Duodenal mucosa (tissue), 2 donors: Measurements from ENCODE around the gene CLRN2.

ENCODE experiments used
- H3K27ac ChIP-seq: one replicate; pipeline ENCODE4 v1.7.0; 2013; ENCODE audit warnings: low read depth, low read length
- H3K27me3 ChIP-seq, 2 donors: one replicate each; pipeline ENCODE4 v1.7.0; 2013; ENCODE audit warnings: low read length in 2 of 2, control low read depth in 1 of 2; ENCODE audit not compliant: insufficient read depth in 2 of 2, control insufficient read depth in 1 of 2
- H3K36me3 ChIP-seq, 2 donors: one replicate each; pipeline ENCODE4 v1.7.0; 2013; ENCODE audit warnings: low read length in 2 of 2, control low read depth in 1 of 2; ENCODE audit not compliant: insufficient read depth in 2 of 2, control insufficient read depth in 1 of 2
- H3K4me1 ChIP-seq, 2 donors: one replicate each; pipeline ENCODE4 v1.7.0; 2013; ENCODE audit warnings: low read length in 2 of 2, control low read depth in 1 of 2; ENCODE audit not compliant: insufficient read depth in 2 of 2, control insufficient read depth in 1 of 2
- H3K4me3 ChIP-seq, 2 donors: one replicate each; pipeline ENCODE4 v1.7.0; 2013; ENCODE audit warnings: low read length in 2 of 2, low read depth in 1 of 2
- H3K9ac ChIP-seq, 2 donors: one replicate each; pipeline ENCODE4 v1.7.0; 2013; ENCODE audit warnings: low read length in 2 of 2, low read depth in 1 of 2
- H3K9me3 ChIP-seq, 2 donors: one replicate each; pipeline ENCODE4 v1.7.0; 2013; ENCODE audit warnings: low read length in 2 of 2, control low read depth in 1 of 2; ENCODE audit not compliant: control insufficient read depth in 1 of 2

Gene CLRN2

DNA sequence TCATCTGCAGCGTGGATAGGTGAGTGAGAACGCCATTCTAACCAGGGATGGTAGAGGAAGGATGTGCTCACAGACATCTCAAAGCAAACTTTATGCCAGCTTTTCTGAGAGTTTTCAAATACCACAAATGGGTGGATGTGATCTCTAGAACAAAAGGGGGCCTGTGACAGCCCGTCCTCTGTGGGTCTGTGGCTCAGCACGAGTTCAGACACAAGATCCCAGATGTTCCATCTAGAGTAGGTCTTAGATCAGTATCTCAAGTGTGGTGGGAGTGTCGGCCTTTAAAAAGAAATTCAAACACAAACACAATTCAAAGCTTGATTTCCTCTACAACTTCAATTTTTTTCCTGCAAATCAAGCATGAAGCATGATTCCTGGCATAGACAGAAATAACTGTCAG lies 25.8 kb upstream of the CLRN2 start:
- peaks cover 8 to 9% of the 10 kb centered on the region in 2 donors for H3K4me1 ChIP-seq
- no peak overlapping the region for H3K4me3 ChIP-seq
- no peaks in the 10 kb centered on the region for H3K9me3 ChIP-seq
- no peak overlapping the region for H3K27ac ChIP-seq
- H3K36me3 ChIP-seq: peaks cover 30 to 59% of the 10 kb centered on the region in 2 donors
- H3K9ac ChIP-seq: no peak overlapping the region
- H3K27me3 ChIP-seq: no peaks in the 10 kb centered on the region

GRCh38 chr4:17489721-17490120 lies 25.2 kb upstream of the CLRN2 start:
- Histone ChIP-seq H3K27me3 (no peaks in the 10 kb centered on the region), H3K4me3 (no peak overlapping the region), H3K9ac (no peak overlapping the region), H3K36me3 (peaks cover 28 to 61% of the 10 kb centered on the region in 2 donors), H3K9me3 (no peaks in the 10 kb centered on the region), H3K27ac (no peak overlapping the region), H3K4me1 (peaks cover 8 to 9% of the 10 kb centered on the region in 2 donors)

GRCh38 chr4:17490575-17491059 lies 24.3 kb upstream of the CLRN2 start:
- Histone ChIP-seq H3K4me1 (peaks cover 8 to 9% of the 10 kb centered on the region in 2 donors), H3K4me3 (no peak overlapping the region), H3K27ac (no peak overlapping the region), H3K9ac (no peak overlapping the region), H3K36me3 (peaks cover 28 to 65% of the 10 kb centered on the region in 2 donors), H3K9me3 (no peaks in the 10 kb centered on the region), H3K27me3 (no peaks in the 10 kb centered on the region)

- peaks cover 8 to 9% of the 10 kb centered on the region in 2 donors for H3K4me1 ChIP-seq
- H3K36me3 ChIP-seq: peaks cover 27 to 67% of the 10 kb centered on the region in 2 donors
Measured at GRCh38 chr4:17491196-17491595, 23.8 kb upstream of the CLRN2 start.

DNA sequence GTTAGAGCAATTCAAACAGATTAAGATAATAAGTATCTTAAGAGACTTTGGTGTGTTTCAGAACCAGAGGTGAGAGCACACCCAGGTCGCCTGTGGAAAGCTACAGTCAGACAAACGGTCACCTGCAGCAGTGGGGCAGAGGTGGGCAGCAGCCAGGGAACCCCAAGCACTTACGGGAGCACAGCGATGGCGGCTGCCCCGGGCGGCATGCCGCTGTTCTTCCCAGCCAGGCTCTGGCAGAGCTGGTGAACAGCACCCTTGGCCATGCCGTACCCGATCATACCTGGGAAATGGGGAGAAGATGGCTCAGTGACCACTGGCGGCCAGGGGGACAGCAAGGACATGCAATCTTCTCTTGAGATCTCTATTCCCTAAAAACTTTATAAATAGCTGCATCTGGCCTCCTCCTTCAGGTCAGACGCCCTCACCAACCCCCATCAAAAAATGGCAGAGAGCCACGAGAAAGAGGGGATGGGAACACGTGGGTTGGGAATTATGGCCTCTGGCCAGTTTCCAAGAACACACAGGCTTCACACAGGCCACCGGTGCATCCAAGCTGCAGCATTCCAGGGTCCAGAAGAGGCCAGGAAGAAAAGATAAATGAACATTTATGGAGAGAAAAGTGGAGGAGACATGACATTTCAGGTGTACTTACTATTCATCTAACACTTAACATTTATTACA lies 22.8 kb upstream of the CLRN2 start:
- H3K9ac ChIP-seq: no peak overlapping the region
- H3K27me3 ChIP-seq: no peaks in the 10 kb centered on the region
- no peak overlapping the region for H3K27ac ChIP-seq
- H3K36me3 ChIP-seq: peaks cover 20 to 62% of the 10 kb centered on the region in 2 donors
- H3K9me3 ChIP-seq: no peaks in the 10 kb centered on the region
- no peak overlapping the region for H3K4me3 ChIP-seq
- H3K4me1 ChIP-seq: peaks cover 8 to 9% of the 10 kb centered on the region in 2 donors

More at GRCh38 chr4:17491196-17491595, 23.8 kb upstream of the CLRN2 start:
- H3K9ac ChIP-seq: no peak overlapping the region
- no peak overlapping the region for H3K4me3 ChIP-seq
- no peaks in the 10 kb centered on the region for H3K9me3 ChIP-seq
- H3K27me3 ChIP-seq: no peaks in the 10 kb centered on the region
- H3K27ac ChIP-seq: no peak overlapping the region

DNA sequence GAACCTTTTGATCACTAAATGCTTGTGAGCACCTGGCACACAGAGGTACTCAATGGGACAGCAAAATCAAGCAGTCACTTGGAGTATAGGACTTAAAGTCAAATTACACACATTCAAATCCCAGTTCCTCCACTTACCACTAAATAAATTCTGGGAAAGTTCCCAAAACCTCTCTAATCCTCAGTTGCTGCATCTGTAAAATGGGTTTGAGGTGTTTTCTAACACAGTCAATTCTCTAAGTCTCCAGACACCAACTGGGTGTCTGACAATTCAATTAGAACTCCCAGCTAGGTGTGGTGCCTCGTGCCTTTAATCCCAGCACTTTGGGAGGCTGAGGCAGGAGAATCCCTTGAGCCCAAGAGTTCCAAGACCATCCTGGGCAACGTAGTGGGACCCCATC lies 22.1 kb upstream of the CLRN2 start:
- Histone ChIP-seq H3K9me3 (no peaks in the 10 kb centered on the region), H3K9ac (no peak overlapping the region), H3K27ac (no peak overlapping the region), H3K4me3 (no peak overlapping the region), H3K4me1 (peaks cover 8 to 9% of the 10 kb centered on the region in 2 donors), H3K27me3 (no peaks in the 10 kb centered on the region), H3K36me3 (peaks cover 23 to 66% of the 10 kb centered on the region in 2 donors)

- H3K9ac ChIP-seq: no peak overlapping the region
- H3K4me1 ChIP-seq: peaks cover 8 to 9% of the 10 kb centered on the region in 2 donors
- no peaks in the 10 kb centered on the region for H3K9me3 ChIP-seq
- H3K27ac ChIP-seq: no peak overlapping the region
- H3K27me3 ChIP-seq: no peaks in the 10 kb centered on the region
- H3K4me3 ChIP-seq: no peak overlapping the region
- H3K36me3 ChIP-seq: peaks cover 30 to 69% of the 10 kb centered on the region in 2 donors
Measured at GRCh38 chr4:17493619-17494018, 21.3 kb upstream of the CLRN2 start.

DNA sequence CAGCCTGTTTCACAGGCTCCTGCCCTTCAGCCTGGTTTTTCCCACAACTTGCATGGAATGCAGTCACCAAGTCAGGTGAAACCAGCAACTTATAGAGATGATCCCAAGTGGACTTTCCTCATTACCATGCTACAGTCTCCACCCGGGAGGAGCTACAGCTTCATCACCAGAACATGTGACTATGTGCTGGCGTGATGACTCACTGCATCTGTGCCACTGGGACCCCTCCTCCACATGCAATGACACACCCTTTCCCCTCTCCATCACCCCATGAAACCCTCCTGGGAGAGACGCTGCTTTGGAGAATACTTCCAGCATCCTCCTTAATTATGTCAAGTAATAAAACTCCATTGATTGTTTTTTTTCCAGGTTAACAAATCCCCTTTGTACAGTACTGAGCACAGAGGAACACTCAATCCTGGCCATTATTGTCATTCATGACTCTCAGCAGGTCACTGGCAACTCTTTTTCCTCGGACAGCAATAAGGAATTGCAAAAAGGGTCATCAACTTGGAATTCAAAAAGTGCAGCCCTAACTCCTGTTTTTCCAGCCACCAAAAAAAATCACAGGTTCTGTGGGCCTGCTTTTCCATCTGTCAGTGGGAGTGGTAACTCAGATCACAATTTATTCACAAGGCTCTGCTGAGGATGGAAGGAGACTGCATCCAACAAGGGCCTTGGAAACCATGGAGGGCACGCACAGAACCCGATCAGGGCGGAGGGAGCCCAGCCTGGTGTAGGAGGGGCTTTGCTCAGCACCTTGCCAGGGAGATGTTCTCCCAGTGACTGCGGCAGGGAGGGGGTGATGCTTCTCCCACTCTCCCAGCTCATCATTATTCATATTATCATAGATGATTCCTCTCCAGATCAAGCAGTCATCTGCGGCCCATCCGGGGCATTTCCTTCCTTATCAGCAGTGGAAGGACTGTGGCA lies 20.4 kb upstream of the CLRN2 start:
- Histone ChIP-seq H3K4me3 (no peak overlapping the region), H3K9me3 (no peaks in the 10 kb centered on the region), H3K36me3 (peaks cover 28 to 69% of the 10 kb centered on the region in 2 donors), H3K27ac (no peak overlapping the region), H3K9ac (no peak overlapping the region), H3K4me1 (peaks cover 8 to 9% of the 10 kb centered on the region in 2 donors), H3K27me3 (no peaks in the 10 kb centered on the region)

- no peaks in the 10 kb centered on the region for H3K27me3 ChIP-seq
- H3K4me3 ChIP-seq: no peak overlapping the region
- H3K4me1 ChIP-seq: no peaks in the 10 kb centered on the region
- no peak overlapping the region for H3K27ac ChIP-seq
- H3K9me3 ChIP-seq: no peaks in the 10 kb centered on the region
- peaks cover 27 to 80% of the 10 kb centered on the region in 2 donors for H3K36me3 ChIP-seq
- no peak overlapping the region for H3K9ac ChIP-seq
Measured at GRCh38 chr4:17497890-17498523, 17.0 kb upstream of the CLRN2 start.
